ENCODE measurements around the gene GFOD1. TPM values are rescaled to one million over a fixed set of nuclear protein-coding genes. Genes with fewer than 3 reads are reported as not detected.

Gene GFOD1
- total RNA-seq, 1 donor from 2014 or later = 2.8 TPM

DNA sequence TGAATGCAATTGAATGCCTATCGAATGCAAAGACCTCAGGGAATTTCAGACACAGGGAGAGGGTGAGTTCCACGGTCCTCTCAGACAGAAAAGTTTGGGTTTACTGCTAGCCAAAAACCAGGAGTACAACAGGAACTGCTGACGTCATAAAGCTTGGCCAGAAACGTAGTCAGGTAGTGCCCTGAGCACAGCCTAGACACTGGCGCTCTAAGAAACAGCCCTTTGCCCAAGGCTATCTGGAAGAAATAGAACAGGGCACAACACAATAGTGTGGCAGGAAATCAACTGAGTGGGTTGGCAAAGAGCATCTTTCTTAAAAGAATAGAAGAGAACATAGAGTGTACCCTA lies 58.0 kb downstream of the GFOD1 start:
- intact Hi-C loops (cut with micrococcal nuclease) = loop anchor here (2.0 kb wide), 2 partner anchors 93 to 101 kb away; partner anchors contain the start of gene TBC1D7

GRCh38 chr6:13428583-13429405 lies 58.6 kb downstream of the GFOD1 start:
- intact Hi-C loops (cut with micrococcal nuclease) = loop anchor here (1.0 to 2.0 kb wide), 5 partner anchors 26 to 100 kb away; partner anchors contain the start of gene TBC1D7

GRCh38 chr6:13427801-13428582 lies 59.4 kb downstream of the GFOD1 start:
- intact Hi-C loops (cut with micrococcal nuclease) = loop anchor here (1.0 to 2.0 kb wide), 6 partner anchors 26 to 99 kb away; partner anchors contain the start of gene TBC1D7

DNA sequence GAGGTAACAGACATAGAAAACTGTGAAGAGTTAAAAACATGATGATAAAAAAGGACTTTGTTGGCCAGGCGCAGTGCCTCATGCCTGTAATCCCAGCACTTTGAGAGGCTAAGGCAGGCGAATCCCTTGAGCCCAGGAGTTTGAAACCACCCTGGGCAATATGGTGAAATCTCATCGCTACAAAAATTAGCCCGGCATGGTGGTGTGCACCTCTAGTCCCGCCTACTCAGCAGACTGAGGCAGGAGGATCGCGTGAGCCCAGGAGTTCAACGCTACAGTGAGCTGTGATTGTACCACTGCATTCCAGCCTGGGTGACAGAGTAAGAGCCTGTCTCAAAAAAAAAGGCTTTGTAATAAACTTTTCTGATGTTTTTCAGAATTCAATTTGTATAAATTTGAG lies 60.1 kb downstream of the GFOD1 start:
- intact Hi-C loops (cut with micrococcal nuclease) = loop anchor here (2.0 kb wide), 1 partner anchor 45 kb away; no protein-coding TSS in a partner anchor

DNA sequence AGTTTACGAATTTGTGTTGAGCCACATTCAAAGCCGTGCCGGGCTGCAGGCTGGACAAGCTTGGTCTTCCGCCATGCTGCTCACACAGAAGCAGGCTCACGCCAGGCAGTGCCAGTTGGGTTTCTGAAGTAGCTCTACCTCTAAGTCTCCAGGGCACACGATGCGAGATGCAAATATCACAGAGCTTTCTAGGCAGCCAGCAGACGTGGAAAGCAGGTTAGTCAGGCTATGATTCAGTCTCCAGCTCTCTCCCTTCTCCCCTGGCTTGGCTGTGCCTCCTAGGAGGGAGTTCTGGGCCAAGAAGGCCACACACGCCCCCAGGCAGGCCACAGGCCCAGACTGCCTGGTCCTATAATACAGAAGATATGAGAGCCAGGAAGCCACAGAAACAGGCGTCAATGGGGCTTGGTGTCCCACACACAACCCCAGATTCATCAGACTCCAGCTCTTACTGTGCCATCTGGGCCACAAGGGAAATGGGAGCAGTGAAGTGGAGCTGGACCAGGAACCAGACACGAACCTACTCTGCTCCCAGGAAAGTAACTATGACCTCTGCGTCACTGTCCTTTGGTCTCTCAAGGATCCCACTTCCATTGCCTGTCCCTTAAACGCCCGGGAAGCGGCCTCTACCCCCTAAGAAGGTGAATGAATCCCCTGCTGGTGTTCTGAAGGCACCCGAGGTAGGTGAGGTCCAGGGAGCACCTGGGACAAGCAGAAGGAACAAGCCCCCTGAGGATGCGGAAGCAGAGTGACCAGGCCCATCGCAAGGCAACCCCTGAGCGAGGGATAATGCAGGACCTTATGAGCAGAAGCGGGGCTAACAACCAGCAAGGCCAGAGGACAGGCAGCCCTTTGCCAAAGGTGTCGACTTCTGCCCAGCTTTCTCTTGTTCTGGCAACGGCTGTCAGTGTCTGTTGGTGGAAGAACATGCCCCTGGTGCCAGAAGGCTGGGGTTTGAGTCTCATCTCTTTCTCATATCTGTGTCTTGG lies 61.2 kb downstream of the GFOD1 start:
- intact Hi-C loops (cut with micrococcal nuclease) = loop anchor here (2.0 kb wide), 1 partner anchor 43 kb away; no protein-coding TSS in a partner anchor

- intact Hi-C loops (cut with micrococcal nuclease) = no loop called here
Observed at GRCh38 chr6:13425270-13425873, 62.0 kb downstream of the GFOD1 start.

- intact Hi-C loops (cut with micrococcal nuclease) = no loop called here
Observed at GRCh38 chr6:13423252-13423651, 64.1 kb downstream of the GFOD1 start.

- intact Hi-C loops (cut with micrococcal nuclease) = no loop called here
Observed at GRCh38 chr6:13422681-13423221, 64.6 kb downstream of the GFOD1 start.

DNA sequence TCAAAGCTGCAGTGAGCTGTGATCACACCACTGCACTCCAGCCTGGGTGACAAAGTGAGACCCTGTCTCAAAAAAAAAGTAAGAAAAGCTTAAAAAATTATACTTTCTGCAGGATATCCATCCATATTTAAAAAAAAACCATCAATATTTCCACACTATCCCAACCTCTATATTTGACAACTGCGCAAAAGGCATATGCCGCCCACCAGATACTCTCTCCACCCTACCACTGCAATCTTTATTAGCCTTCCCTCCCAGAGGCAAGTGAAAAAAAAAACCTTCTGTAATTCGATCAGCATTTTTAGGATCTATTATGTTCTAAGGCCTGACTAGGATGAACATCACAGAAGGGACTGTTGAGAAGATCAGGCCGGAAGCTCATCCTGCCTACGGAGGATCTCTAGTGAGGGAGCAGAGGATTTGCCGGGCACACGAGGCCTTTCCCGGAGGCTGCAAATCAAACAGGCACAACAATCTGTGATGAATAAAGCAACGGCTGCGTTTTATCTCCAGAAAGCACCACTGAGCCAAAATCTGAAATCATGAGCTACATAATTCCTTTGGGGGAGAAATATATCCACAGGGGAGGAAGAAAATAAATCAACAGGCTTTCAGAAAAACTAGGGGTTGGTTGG lies 65.9 kb downstream of the GFOD1 start:
- intact Hi-C loops (cut with micrococcal nuclease) = no loop called here

GRCh38 chr6:13420269-13420668 lies 67.1 kb downstream of the GFOD1 start:
- intact Hi-C loops (cut with micrococcal nuclease) = no loop called here

- intact Hi-C loops (cut with micrococcal nuclease) = no loop called here
Observed at GRCh38 chr6:13419422-13420195, 67.8 kb downstream of the GFOD1 start.

- intact Hi-C loops (cut with micrococcal nuclease) = no loop called here
Observed at GRCh38 chr6:13418844-13419243, 68.6 kb downstream of the GFOD1 start.

DNA sequence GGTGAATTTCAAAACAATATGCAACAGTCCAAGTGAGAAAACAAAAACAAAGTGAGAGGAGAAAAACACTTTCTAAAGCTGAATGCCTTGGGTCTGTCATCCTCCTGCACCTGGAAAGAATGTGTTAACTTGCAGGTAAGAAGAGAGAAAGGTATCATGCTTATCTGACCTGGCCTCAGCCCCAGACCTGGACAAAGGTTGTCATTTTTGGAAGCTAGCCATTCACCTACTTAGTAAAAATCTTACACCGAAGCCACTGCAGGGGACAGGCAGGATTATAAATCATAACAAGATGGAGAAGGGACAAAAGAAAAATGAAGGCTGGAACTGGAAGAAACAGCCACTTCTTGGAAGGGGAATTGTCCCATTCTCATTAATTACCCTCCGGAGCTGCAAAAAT lies 69.4 kb downstream of the GFOD1 start:
- intact Hi-C loops (cut with micrococcal nuclease) = no loop called here

DNA sequence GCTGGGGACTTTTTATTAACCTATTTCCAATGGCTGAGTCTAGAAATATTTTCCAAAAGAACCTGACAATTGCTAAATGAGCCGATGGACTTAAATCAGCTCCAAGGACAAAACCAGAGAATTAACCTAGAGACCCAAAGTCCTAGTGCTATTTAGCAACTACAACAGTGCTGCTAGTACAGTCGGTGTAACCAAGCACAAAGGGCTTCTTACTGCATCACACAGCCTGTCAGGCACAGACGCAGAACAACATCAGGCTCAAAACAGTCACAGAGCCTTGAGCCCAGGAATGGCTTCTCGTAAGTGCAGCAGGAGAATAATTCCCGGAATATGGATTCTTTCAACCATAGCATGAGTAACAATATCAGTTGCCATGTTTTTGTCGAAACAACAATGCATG lies 70.0 kb downstream of the GFOD1 start:
- intact Hi-C loops (cut with micrococcal nuclease) = no loop called here

GRCh38 chr6:13415283-13415682 lies 72.1 kb downstream of the GFOD1 start:
- intact Hi-C loops (cut with micrococcal nuclease) = no loop called here

DNA sequence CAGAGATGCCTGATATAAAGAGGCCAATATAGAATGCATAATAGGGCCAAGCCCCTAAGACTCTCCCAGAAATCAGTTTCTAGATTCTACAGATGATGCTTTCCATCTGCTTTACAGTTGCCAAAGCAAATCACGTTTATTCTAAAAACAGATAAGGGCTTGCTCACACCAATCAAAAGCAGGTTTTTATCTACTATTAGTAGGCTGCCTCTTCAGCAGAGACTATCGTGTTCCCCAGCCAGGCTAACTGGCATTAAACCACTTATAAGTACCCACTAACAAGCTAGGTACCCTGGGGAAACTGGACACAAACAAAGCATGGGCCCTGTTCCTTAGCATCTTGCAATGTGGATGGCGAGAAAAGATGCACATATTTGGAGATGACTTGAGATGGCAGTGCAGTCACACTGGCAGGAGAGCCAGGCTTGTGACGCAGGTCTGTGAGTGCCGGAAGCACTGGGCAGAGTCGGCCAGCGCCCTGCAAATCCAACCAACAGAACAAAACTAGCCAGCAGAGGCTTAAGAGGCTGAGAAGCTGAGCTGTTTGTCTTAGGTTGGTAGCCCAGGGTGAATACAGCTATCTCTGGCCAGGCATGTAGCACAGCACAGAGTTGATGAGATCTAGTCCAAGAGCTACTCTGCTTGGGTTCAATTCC lies 73.4 kb downstream of the GFOD1 start:
- intact Hi-C loops (cut with micrococcal nuclease) = no loop called here

DNA sequence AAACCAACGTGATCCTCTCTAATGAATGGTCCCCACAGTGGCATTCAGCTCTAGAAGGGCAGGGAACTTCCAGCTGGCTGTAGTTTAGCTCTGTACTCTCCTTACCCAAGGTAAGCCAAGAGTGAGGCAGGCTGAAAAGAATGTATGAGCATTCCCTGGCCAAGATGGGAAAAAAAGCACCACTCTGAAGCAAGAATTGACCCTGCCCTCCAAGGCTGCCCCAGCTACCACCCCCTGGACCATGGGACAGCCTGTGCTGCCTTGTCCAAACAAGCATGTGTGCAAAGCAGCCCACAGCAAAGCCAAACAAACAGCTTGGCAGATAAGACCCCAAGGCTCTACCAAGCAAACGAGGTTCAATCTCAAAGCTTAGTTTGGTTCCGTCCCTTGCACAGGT lies 73.9 kb downstream of the GFOD1 start:
- intact Hi-C loops (cut with micrococcal nuclease) = no loop called here

DNA sequence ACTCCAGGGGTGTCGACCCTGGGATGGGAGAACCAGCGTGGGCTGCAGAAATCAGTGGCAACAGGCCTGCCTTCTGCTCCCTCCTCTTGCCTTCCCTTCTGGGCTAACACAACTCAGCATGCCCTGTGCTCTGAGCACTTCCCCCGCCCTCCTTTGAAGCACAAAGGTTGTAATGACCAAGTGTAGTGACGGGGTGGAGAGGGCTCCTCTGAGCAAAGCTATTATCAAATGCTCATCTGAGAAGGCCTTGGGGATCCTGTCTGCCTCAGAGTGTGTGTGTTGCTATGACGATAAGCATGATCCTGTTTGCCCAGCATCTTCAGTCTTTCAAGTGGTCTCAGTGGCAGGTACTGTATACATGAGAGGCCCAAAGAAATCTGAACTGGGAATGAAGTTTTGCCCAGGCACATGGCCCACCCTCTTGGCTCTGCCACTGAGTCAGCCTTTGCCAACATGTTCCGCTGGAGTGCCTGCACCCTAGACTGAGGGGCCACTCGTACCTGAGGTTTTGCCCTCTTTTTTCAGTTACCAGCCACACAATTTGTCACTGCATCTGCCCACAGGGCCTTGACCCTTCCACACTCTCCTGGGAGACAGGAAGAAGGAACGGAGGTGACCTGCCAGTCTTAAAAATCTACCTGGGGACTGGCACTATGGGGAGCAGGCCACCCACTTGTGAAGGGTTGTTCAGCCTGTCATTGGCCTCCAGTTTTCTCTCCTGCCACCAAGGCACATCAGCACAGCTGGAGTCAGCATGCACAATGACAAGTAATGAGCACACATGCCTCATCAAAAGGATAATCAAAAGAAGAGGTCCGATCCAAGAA lies 74.5 kb downstream of the GFOD1 start:
- intact Hi-C loops (cut with micrococcal nuclease) = no loop called here

Data from T-helper 1 cell treated with Interleukin-12 subunit alpha and Interleukin-12 subunit beta and Interleukin-4 antibody, amounts not matched to agents 30 ng/mL and 1 ng/mL, for 36 hours (primary cell).